ENCODE results near the gene FAH.
A peak's percentile ranks its signal among the peaks of the same experiment; 100 is the strongest.
"Not testable (repeated sequence)": the region's sequence is repeated elsewhere in the genome, so short reads cannot be mapped to it uniquely, and the experiment has no call there.

The FAH gene

DNA sequence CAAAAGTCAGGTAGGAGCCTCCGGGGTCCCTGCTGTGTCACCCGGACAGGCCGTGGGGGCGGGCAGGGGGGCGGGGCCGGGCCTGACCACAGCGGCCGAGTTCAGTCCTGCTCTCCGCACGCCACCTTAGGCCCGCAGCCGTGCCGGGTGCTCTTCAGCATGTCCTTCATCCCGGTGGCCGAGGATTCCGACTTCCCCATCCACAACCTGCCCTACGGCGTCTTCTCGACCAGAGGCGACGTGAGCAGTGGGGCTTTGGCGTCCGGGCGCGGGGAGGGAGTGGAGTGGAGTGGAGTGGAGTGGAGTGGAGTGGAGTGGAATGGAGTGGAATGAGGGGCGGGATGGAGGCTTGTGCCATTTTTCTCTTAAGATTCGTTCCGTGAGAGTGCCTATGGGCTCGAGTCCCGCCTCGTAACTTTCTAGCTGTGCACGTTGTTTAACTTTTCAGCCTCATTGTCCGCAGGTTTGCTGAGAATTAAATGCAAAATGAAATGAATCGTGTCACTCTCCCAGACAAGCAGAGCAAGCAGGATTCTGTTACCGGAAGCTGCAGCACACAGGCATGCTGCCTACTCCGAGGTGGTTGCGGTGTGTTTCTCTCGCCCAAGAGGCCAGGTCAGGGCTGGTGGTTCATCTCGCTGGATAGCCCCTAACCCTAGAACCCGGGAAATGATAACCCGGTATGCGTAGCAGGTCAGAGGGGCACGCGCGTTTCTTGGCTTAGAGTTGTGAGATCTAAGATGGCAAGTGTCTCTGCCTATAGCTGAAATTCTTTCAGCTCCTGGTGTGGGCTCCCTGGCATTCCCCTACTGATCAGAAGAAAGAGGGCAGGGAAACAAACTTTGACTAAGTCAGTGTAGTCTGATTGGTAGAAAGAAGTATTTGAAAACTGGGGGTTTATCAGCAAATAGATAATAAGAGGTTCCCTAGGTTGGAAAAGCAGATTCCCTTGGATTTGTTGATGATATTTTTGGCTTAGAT, at the start of gene FAH:
FAH (plus strand) TSS at position 104 of the 981 bp plus-strand sequence; CDS start at position 160, 56 bp downstream.
- peak within 1 kb of the TSS; percentile 22 to 82 (median 62) for H3K27ac ChIP-seq
- peak within 1 kb of the TSS; percentile 60 to 72 (median 68) for H3K4me3 ChIP-seq

DNA sequence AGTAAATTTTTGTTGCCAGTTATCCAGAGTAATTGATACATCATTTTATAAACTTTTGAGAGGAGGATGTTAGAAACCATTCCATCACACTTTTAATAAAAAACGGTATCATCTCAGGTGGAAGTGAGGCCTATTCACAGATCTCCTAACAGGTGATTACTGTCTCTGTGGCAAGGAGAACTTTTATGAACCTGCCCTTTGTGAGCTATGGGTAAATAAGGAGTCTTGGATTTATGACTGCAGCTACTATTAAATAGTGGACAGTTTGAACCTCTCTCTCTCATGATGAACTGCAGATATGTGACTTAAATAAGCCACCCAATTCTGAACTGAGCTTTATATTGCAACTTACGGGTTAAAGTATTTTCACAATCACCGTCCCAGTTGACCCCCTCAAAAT, 47.6 kb upstream of the FAH start:
- H3K4me3 ChIP-seq: no peak overlapping the region
- no peak overlapping the region for H3K27ac ChIP-seq

DNA sequence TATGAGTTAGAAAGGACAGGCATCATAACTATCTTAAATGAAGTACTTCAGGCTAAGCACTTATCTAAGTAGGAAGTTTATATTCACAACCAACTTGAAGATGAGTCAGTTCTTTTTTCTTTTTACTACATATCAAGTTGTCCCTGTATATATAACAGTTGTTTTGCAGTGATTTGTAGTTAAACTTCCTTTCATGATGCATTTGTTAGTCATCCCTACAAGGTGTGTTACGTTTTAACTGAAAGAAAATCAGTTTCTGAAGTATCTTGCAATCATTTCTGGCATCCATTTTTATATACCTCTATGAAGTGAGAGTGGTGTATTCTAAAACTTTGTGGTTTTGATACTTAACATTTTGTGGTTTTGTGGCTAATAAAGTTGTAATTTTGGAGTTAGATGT, 47.2 kb upstream of the FAH start:
- Histone ChIP-seq H3K4me3 (no peak overlapping the region), H3K27ac (no peak overlapping the region)

DNA sequence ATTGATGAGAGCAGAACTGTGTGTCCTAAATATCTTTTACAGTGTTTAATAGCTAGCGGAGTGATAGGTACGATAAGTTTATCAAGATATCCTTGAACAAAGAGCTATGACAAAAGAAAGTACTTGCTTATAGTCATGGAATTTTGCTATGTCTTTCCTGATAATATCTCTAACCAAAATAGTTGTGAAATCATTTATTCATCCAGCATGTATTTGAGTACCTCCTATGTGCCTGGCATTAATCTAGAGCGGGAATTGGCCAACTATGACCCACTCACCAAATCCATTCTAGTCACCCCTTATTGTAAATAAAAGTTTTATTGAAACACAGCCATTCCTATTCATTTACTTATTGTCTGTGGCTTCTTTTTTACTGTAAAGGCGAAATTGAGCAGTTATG, 46.7 kb upstream of the FAH start:
- Histone ChIP-seq H3K4me3 (no peak overlapping the region), H3K27ac (no peak overlapping the region)

DNA sequence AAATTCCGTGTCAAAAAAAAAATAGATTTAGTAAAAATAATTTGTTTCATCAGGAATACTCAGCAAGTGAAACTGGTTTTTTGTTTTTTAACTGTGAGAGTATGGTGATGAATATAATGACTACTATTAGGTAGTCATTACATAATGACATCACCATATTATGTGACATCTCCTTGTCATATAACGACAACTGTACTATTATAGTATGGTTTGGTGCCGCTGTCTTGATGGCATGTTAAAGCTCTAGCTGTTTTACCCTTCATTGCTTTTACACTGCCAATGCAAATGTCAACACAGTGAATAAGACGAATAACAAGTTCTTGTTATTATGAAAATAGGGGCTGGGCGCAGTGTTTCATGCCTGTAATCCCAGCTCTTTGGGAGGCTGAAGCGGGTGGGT, 45.6 kb upstream of the FAH start:
- H3K27ac ChIP-seq: no peak overlapping the region
- H3K4me3 ChIP-seq: no peak overlapping the region

DNA sequence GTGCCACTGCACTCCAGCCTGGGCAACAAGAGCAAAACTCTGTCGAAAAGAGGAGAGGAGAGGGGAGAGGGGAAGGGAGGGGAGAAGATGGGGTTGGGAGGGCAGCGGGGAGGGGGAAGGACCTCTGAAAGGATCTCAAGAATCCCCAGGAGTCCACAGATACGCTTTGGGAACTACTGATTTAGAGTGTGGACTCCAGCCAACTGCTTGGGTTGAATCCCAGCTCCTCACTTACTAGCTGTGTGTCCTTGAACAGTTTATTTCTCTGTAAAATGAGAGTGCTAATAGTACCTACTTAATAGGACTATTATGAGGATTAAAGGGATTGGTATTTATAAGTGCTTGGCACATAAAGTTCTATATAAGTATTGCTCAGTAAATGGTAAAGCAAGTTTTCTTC, 45.0 kb upstream of the FAH start:
- Histone ChIP-seq H3K4me3 (no peak overlapping the region), H3K27ac (no peak overlapping the region)

DNA sequence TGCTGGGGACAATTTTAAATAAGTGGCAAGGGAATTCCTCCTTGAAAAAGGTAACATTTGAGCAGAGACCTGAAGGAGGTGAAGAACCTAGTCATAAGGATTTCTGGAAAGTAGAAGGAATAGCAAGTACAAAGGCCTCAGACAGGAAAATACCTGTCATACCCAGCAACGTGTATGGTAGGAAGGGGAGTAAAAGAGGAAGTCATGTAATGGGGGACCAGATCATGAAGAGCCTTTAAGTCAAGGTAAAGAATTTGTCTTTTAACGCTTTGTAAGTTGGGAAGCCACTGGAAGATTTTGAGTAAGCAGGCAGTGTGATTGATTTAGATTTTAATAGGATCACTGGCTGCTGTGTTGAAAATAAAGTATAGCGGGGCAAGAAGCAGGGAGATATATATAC, 43.4 kb upstream of the FAH start:
- Histone ChIP-seq H3K4me3 (no peak overlapping the region), H3K27ac (no peak overlapping the region)

DNA sequence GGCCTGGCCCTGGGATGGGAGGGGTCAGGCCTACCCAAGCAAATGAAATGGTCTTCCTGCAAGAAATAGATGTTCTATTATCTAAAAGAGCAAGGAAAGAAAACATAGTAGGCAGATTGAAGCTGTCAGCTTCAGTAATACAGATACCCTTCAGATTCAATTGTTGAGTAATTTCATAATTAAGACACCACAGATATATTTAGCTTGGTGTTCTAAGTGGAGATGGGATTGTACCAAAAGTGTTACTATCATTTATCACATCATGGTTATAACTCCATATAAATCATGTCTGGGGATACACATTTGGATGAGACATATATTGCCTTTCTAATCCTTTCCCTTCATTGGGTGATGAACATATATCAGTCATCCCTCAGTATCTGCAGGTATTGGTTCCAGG, 41.9 kb upstream of the FAH start:
- H3K27ac ChIP-seq: no peak overlapping the region
- no peak overlapping the region for H3K4me3 ChIP-seq

DNA sequence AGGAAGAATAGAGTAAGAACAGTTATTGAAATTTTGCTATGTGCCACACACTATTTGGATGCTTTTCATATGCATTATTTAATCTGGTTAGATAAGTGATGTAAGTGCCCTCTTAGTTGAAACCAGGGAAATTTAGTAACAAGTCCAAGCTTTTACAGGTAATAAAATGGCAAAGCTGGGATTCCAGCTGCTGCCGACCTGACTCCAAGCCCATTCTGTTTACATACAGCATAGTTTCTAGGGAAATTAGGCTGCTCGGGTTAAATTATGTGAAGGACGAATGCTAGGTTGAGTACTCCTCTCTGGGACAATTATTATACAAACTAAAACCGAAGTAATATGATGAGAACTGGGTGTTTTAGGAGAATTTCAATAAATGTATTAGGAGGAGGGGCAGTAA, 38.7 kb upstream of the FAH start:
- H3K4me3 ChIP-seq: no peak overlapping the region
- no peak overlapping the region for H3K27ac ChIP-seq

DNA sequence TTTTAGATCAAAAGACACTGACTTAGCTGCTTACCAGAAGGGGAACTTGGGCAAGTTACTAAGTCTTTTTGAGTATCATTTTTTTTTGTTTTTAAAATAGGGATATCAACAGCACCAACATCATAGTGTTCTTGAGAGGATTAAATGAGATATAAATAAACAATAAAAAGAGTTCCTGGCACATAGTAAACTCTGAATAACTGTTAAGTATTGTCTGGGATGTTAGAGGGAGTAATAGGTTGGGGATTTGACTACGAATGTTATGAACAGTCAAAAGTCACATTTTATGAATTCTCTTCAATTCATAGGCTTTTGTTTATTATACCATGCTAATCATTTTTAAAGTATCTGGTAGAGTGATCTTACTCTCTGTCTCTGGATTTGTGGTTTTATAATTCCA, 37.8 kb upstream of the FAH start:
- Histone ChIP-seq H3K4me3 (no peak overlapping the region), H3K27ac (no peak overlapping the region)

DNA sequence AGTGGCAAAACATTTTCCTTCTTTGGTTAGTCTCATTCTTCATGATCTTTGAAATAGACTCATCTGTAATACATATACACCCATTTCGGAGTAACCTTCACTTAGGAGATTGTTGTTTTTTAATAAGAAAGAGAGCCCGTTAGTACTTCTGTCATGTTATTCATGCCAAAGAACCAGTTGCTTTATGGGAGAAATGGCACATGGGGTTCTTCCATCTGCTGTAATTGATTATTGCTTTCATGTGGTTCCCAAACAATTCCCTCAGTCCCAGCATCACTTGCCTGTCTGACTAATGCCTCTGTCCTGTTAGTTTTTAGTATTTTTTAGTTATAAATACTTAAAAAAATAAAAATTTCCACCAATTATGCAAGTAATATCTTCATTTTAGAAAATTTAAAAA, 33.8 kb upstream of the FAH start:
- no peak overlapping the region for H3K4me3 ChIP-seq
- H3K27ac ChIP-seq: no peak overlapping the region

DNA sequence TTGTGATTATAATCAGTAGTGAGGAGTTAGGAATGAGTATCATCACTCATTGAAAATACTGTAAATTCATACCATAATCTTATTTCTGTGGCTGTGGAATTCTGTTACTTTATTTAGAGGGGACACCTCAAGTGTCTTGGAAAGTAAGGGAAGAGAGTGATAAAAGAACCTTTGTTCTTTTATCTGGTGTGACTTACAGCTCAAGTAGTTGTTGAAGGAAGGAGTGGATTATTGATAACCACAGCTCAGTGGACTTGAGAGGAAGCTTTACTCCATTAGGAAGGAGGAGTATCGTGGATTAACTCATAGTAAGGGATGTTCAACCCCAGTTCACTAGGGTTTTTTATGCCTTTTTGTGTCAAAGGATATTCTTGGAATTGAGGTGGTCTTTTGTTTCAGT, 32.2 kb upstream of the FAH start:
- H3K27ac ChIP-seq: no peak overlapping the region
- no peak overlapping the region for H3K4me3 ChIP-seq

DNA sequence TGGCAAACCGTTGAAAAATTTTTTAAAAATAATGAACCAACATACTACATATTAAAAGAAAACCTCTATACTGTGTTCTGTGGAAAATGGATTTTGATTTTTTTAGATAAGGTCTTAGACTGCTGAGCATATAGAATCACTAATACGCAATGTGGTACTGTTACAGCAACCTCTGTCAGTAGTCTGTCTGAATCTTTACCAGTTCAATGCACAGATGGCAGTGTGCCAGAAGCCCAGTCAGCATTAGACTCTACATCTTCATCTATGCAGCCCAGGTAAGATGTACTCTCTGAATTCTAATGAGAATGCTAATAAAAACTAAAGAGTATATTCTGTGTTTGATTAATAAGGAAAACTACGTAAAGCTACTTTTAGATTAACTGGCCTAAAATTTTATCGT, 31.3 kb upstream of the FAH start:
- H3K27ac ChIP-seq: no peak overlapping the region

DNA sequence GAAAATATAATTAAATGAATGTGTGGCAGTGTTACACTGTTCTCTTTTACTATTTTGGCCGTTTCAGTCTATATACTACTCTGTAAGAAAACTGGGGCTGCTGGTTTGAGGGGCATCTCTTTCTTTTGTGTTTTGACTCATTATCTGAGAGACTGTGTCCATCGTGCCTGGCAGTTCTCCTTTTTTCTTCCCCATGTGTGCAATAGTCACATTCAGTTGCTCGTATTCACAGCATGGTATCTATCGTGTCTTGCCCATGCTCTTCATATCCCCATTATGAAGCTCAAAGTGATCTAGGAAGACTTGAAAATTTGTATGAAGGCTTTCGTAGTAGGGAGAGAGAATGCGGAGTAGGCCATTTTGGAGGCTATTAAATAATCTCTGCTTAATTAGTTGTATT, 29.8 kb upstream of the FAH start:
- H3K4me3 ChIP-seq: no peak overlapping the region
- no peak overlapping the region for H3K27ac ChIP-seq

More for the DNA sequence above, 31.3 kb upstream of the FAH start:
- H3K4me3 ChIP-seq: no peak overlapping the region

DNA sequence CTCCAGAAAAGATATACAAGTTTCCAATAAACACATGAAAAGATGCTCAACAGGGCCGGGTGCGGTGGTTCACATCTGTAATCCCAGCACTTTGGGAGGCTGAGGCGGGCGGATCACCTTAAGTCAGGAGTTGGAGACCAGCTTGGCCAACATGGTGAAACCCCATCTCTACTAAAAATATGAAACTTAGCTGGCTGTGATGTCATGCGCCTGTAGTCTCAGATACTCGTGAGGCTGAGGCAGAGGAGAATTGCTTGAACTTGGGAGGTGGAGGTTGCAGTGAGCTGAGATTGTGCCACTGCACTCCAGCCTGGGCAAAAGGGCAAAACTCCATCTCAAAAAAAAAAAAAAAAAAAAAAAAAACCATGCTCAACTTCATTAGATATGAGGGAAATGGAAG, 25.5 kb upstream of the FAH start:
- H3K27ac ChIP-seq, H3K4me3 ChIP-seq: not testable (repeated sequence)

DNA sequence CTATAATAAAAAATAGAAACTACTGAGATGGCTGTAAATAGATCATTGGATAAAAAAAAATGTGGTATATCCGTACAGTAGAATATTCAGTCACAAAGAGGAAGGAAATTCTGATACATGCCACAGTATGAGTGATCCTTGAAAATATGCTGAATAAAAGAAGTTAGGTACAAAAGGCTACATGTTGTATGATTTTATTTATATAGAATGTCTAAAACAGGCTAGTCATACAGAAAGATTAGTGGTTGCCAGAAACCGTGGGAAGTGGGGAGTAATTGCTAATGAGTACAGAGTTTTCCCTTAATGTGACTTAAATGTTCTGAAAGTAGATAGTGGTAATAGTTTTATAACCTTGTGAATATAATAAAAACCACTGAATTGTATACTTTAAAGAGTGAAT, 24.9 kb upstream of the FAH start:
- Histone ChIP-seq H3K27ac (no peak overlapping the region), H3K4me3 (no peak overlapping the region)

DNA sequence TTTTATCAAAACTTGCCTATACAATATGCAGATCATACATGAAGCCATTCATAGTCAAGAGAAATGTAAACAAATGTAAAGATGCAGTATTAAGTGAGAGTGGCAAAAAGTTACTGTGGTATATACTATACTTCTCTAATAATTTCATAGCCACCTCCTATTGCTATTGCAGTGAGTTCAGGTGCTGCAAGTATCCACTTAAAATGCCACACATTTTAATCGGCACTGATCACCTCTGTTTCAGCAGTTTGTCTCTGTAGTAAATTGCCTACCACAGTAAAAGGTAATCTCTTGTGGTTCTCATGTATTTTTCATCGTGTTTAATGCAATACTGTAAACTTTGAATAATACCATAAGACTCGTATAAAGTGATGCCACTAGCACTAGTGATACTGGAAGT, 20.4 kb upstream of the FAH start:
- no peak overlapping the region for H3K27ac ChIP-seq
- H3K4me3 ChIP-seq: no peak overlapping the region

DNA sequence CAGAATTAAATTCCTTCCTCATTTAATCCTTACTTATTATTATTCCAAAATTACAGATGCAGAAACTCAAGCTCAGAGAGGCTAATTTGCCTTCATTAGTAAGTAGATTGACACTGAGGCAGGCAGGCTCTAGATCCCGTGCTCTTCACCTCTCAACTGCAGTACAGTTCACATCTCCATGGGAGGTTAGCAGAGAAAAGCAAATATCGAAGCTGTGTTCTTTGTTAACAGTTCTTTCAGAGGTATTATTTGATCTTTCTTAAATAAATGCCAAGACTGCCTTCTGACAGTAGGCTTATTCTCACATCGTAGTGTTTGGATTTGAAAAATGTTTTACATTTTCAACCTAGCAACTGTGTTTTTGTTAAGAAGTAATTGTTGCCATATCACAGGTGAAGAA, 15.9 kb upstream of the FAH start:
- Histone ChIP-seq H3K27ac (no peak overlapping the region), H3K4me3 (no peak overlapping the region)

DNA sequence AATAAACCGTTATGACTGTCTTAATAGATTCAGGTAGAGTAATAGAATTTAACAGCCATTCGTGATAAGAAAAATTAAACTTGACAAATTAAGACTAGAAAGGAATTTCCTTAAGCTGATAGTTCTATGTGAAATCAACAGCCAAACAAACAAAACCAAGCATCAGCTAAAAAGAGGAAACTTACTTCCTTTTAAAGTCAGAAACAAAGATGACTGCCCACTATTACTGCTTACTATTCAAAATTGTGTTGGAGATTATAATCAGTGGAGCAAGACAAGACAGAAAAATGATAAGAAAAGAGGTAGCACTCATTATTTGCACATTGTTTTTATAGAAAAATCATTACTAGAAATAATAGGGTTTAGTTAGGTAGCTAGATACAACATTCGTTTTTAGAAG, 13.8 kb upstream of the FAH start:
- no peak overlapping the region for H3K4me3 ChIP-seq

DNA sequence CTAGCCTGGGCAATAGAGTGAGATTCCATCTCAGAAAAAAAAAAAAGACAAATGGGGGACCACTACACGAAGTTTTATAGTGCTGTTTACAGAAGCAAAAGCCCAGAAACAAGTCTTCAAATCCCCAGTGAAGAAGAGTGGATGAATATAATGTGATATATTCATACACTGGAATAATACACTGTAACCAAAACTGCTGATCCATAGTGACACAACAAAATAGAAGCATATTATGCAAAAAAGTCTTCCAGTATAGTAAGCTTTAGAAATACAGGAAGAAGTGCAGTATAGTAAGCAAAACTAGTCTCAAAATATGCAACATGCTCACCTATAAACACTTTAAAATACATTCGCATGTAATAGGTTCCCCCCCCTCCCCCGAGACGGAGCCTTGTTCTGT, 11.9 kb upstream of the FAH start:
- H3K27ac ChIP-seq: no peak overlapping the region
- H3K4me3 ChIP-seq: no peak overlapping the region

More for the DNA sequence above, 13.8 kb upstream of the FAH start:
- no peak overlapping the region for H3K27ac ChIP-seq

DNA sequence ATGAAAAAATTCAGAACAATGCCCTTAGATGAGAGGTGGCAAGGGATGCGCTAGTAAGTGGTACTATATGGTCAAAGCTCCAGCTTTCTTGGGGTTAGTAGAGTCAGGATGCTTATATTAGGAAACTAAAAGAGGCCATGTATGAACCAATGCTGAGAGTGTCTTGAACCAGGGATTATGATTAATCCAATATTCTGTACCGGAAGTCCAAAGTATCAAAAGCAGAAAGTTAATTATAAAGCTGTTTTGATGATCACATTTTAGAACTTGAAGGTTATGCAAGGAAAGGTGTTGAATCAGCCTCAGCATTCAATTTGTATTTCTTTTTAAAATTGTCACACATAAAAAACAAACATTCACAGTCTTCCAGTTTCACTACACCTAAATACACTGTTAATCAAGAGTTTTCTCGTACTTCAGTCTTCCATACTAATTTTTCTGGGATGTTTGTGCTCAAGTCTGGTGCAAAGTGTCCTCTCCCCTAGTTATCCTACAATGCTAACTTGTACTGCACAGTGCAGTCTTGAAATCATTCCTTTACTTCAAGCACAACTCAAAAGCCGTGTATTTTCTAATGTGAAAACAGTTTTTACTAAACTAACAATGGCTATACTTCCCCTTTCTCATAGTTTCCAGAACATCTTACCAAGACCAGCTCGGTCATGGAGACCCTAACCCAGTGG, 10.7 kb upstream of the FAH start:
- no peak overlapping the region for H3K27ac ChIP-seq
- H3K4me3 ChIP-seq: no peak overlapping the region

Measured in skin epidermis (tissue), 12 donors.